ENCODE measurements around the gene NLRC3.

Gene NLRC3

DNA sequence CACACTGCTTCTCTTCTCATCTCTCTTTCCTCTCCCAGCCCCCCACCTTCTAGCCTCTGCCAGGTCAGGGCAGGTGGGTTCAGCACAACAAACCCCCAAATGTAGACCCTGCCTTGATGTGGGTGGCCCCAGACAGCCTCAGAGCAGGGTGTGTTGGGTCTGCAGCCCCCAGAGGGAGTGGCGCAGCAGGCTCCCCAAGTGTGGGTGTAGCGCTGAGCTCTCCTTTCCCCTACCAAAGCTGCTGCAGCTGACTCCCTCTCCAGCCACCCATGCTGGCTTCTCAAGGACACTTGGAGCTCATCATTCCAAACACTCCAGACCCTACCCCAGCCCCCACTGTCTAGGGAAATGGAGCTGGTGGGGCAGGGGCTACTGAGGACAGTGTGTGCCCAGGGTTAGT lies 27.3 kb downstream of the NLRC3 start:
- Histone ChIP-seq H3K27ac (replicated peaks) (no peak overlapping the region), H3K27me3 (ENCODE audit: insufficient read depth, poor library complexity, severe bottlenecking) (no peaks in the 10 kb centered on the region), H3K4me3 (replicated peaks; ENCODE audit: insufficient read depth, low read length) (no peak overlapping the region)
- TF ChIP-seq GABPA (IDR thresholded peaks at IDR 0.05; ENCODE audit: low read depth) = no peak
- TF ChIP-seq, protein P1, sequence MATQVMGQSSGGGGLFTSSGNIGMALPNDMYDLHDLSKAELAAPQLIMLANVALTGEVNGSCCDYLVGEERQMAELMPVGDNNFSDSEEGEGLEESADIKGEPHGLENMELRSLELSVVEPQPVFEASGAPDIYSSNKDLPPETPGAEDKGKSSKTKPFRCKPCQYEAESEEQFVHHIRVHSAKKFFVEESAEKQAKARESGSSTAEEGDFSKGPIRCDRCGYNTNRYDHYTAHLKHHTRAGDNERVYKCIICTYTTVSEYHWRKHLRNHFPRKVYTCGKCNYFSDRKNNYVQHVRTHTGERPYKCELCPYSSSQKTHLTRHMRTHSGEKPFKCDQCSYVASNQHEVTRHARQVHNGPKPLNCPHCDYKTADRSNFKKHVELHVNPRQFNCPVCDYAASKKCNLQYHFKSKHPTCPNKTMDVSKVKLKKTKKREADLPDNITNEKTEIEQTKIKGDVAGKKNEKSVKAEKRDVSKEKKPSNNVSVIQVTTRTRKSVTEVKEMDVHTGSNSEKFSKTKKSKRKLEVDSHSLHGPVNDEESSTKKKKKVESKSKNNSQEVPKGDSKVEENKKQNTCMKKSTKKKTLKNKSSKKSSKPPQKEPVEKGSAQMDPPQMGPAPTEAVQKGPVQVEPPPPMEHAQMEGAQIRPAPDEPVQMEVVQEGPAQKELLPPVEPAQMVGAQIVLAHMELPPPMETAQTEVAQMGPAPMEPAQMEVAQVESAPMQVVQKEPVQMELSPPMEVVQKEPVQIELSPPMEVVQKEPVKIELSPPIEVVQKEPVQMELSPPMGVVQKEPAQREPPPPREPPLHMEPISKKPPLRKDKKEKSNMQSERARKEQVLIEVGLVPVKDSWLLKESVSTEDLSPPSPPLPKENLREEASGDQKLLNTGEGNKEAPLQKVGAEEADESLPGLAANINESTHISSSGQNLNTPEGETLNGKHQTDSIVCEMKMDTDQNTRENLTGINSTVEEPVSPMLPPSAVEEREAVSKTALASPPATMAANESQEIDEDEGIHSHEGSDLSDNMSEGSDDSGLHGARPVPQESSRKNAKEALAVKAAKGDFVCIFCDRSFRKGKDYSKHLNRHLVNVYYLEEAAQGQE (IDR thresholded peaks at IDR 0.05; ENCODE audit: insufficient replicate concordance, low read depth) = no peak
- no peak for TF ChIP-seq SPI1 (IDR thresholded peaks at IDR 0.05; ENCODE audit: borderline replicate concordance, low read depth)
- TF ChIP-seq, protein P2, sequence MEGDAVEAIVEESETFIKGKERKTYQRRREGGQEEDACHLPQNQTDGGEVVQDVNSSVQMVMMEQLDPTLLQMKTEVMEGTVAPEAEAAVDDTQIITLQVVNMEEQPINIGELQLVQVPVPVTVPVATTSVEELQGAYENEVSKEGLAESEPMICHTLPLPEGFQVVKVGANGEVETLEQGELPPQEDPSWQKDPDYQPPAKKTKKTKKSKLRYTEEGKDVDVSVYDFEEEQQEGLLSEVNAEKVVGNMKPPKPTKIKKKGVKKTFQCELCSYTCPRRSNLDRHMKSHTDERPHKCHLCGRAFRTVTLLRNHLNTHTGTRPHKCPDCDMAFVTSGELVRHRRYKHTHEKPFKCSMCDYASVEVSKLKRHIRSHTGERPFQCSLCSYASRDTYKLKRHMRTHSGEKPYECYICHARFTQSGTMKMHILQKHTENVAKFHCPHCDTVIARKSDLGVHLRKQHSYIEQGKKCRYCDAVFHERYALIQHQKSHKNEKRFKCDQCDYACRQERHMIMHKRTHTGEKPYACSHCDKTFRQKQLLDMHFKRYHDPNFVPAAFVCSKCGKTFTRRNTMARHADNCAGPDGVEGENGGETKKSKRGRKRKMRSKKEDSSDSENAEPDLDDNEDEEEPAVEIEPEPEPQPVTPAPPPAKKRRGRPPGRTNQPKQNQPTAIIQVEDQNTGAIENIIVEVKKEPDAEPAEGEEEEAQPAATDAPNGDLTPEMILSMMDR (IDR thresholded peaks at IDR 0.05; ENCODE audit: insufficient read depth, low read length) = no peak
- no peak for TF ChIP-seq POLR2AphosphoS5 (IDR thresholded peaks at IDR 0.05; ENCODE audit: low read depth)
- DNase-seq (ENCODE audit: low read depth in 1 of 2, low spot score in 1 of 2) = no peak

DNA sequence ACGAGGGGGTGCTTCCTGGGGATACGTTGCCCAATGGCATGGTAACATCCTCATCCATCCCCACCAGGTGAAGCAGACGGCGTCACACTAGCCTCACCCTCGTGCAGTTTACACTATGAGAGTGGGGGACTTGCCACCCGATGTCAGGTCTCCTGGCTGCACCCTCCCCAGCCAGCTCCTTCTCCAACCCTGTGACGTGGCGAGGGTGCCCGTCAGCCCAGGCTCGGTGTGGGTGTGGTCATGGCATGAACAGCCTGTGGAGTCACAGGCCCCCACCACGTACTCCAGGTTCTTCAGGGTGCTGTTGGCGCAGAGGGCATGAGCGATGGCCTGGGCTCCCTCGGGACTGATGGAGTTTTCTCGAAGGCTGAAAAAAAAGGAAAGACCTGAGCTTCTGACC lies 28.3 kb downstream of the NLRC3 start:
- no peaks in the 10 kb centered on the region for H3K27me3 ChIP-seq (ENCODE audit: insufficient read depth, poor library complexity, severe bottlenecking)
- no peak overlapping the region for H3K27ac ChIP-seq (replicated peaks)
- TF ChIP-seq, protein P1 (IDR thresholded peaks at IDR 0.05; ENCODE audit: insufficient replicate concordance, low read depth) = no peak
- H3K4me3 ChIP-seq (replicated peaks; ENCODE audit: insufficient read depth, low read length) = no peak overlapping the region
- no peak for DNase-seq (ENCODE audit: low read depth in 1 of 2, low spot score in 1 of 2)

DNA sequence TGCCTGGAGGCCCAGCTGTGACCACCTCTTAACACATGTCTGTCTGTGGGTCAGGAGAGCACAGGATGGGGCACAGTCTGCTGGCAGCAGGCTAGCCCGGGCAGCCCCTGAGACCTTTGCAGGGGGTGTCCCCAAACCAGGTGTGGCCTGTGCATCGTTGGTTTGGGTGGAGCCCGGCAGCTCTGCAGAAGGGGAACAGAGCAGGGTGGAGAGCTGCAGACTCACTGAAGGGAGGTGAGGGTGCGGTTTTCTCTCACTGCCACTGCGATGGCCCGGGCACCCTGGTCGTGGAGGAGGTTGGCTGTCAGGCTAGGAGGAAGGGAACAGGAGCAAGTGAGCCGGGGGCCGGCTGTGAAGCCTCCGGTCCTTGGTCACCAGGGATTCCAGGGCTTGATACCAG lies 28.8 kb downstream of the NLRC3 start:
- no peaks in the 10 kb centered on the region for H3K27me3 ChIP-seq (ENCODE audit: insufficient read depth, poor library complexity, severe bottlenecking)
- no peak overlapping the region for H3K4me3 ChIP-seq (replicated peaks; ENCODE audit: insufficient read depth, low read length)
- TF ChIP-seq, protein P2 (IDR thresholded peaks at IDR 0.05; ENCODE audit: insufficient read depth, low read length) = no peak
- TF ChIP-seq, protein P1 (IDR thresholded peaks at IDR 0.05; ENCODE audit: insufficient replicate concordance, low read depth) = no peak
- no peak for TF ChIP-seq SPI1 (IDR thresholded peaks at IDR 0.05; ENCODE audit: borderline replicate concordance, low read depth)
- TF ChIP-seq GABPA (IDR thresholded peaks at IDR 0.05; ENCODE audit: low read depth) = no peak
- TF ChIP-seq POLR2AphosphoS5 (IDR thresholded peaks at IDR 0.05; ENCODE audit: low read depth) = no peak
- no peak for DNase-seq (ENCODE audit: low read depth in 1 of 2, low spot score in 1 of 2)
- H3K27ac ChIP-seq (replicated peaks) = no peak overlapping the region

Data from HL-60 (cell line).